ENCODE results near the gene PAK5. TPM values are rescaled to one million over a fixed set of nuclear protein-coding genes. Genes with fewer than 3 reads are reported as not detected.

PAK5 gene
- total and polyA plus RNA-seq, 4 donors = 0.03 to 0.51 (median 0.16) TPM

DNA sequence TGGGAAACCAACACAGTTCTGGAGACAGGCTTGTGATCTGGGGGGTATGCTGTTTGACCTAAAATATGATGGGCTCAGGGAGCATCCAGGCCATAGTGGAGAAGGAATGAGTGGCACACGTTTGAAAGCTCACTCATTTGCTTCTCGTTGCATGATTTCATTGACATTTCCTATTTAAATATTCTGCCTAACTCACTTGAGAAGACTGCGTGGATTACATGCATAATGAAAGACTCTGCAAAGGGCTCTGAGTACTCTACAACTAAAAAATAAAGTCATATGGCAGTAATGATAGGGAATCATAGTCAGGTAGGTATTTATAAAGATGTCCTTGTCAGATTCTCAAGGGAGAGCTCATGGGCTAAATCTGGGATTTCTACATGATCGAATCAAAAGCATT, 206.6 kb downstream of the PAK5 start:
- H3K9me3 ChIP-seq (ENCODE audit: control insufficient read depth in 4 of 4, insufficient read depth in 3 of 4, low read length in 3 of 4) = no peaks in the 10 kb centered on the region
- H3K4me3 ChIP-seq = no peak overlapping the region
- H3K4me1 ChIP-seq (ENCODE audit: control insufficient read depth in 5 of 5, insufficient read depth in 5 of 5, low read length in 5 of 5) = no peaks in the 10 kb centered on the region
- no peak overlapping the region for H3K9ac ChIP-seq (ENCODE audit: insufficient read depth in 1 of 2, low read length in 2 of 2)
- TF ChIP-seq, protein P1, sequence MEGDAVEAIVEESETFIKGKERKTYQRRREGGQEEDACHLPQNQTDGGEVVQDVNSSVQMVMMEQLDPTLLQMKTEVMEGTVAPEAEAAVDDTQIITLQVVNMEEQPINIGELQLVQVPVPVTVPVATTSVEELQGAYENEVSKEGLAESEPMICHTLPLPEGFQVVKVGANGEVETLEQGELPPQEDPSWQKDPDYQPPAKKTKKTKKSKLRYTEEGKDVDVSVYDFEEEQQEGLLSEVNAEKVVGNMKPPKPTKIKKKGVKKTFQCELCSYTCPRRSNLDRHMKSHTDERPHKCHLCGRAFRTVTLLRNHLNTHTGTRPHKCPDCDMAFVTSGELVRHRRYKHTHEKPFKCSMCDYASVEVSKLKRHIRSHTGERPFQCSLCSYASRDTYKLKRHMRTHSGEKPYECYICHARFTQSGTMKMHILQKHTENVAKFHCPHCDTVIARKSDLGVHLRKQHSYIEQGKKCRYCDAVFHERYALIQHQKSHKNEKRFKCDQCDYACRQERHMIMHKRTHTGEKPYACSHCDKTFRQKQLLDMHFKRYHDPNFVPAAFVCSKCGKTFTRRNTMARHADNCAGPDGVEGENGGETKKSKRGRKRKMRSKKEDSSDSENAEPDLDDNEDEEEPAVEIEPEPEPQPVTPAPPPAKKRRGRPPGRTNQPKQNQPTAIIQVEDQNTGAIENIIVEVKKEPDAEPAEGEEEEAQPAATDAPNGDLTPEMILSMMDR (IDR thresholded peaks at IDR 0.05; ENCODE audit: control extremely low read depth, extremely low read depth) = no peak
- H3K27me3 ChIP-seq (ENCODE audit: control insufficient read depth in 3 of 3, insufficient read depth in 3 of 3, low read length in 2 of 3) = no peaks in the 10 kb centered on the region
- DNase-seq (no peak), ATAC-seq (ENCODE audit: insufficient read depth, low FRiP score) (no peak)
- no peak overlapping the region for H3K27ac ChIP-seq (ENCODE audit: low read depth in 1 of 2, low read length in 1 of 2)
- 69 to 73% methylated on average over 4 of the region's 4 CpGs for WGBS, 2 donors
- no peaks in the 10 kb centered on the region for H3K36me3 ChIP-seq (ENCODE audit: control insufficient read depth in 4 of 4, insufficient read depth in 4 of 4, low read length in 4 of 4)

DNA sequence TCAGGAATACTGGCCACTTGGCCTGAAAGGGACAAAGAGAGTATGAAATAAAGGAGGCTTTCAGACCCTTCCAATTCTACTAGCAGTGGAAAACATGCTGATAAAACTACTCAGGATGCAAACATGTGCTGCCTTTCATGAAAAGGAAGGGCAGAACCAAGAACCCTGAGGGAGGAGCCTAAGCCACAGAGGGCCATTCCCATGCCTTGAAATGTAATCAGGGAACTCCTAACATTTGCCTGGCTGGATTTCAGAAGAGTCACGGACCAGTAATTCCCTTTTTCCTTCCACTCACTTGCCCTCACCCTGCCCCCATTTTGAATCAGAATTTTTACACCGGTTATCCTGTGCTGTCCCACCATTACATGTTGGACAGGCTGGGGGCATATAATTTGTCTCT, 208.3 kb downstream of the PAK5 start:
- no peak for DNase-seq
- WGBS, 2 donors = 60 to 75% methylated on average over 2 of the region's 2 CpGs
- TF ChIP-seq, protein P1 (IDR thresholded peaks at IDR 0.05; ENCODE audit: control extremely low read depth, extremely low read depth) = no peak
- no peaks in the 10 kb centered on the region for H3K4me1 ChIP-seq (ENCODE audit: control insufficient read depth in 5 of 5, insufficient read depth in 5 of 5, low read length in 5 of 5)
- no peaks in the 10 kb centered on the region for H3K9me3 ChIP-seq (ENCODE audit: control insufficient read depth in 4 of 4, insufficient read depth in 3 of 4, low read length in 3 of 4)
- no peaks in the 10 kb centered on the region for H3K27me3 ChIP-seq (ENCODE audit: control insufficient read depth in 3 of 3, insufficient read depth in 3 of 3, low read length in 2 of 3)
- H3K9ac ChIP-seq (ENCODE audit: insufficient read depth in 1 of 2, low read length in 2 of 2) = no peak overlapping the region
- H3K36me3 ChIP-seq (ENCODE audit: control insufficient read depth in 4 of 4, insufficient read depth in 4 of 4, low read length in 4 of 4) = no peaks in the 10 kb centered on the region
- ATAC-seq (ENCODE audit: insufficient read depth, low FRiP score) = no peak
- no peak overlapping the region for H3K4me3 ChIP-seq
- no peak overlapping the region for H3K27ac ChIP-seq (ENCODE audit: low read depth in 1 of 2, low read length in 1 of 2)

DNA sequence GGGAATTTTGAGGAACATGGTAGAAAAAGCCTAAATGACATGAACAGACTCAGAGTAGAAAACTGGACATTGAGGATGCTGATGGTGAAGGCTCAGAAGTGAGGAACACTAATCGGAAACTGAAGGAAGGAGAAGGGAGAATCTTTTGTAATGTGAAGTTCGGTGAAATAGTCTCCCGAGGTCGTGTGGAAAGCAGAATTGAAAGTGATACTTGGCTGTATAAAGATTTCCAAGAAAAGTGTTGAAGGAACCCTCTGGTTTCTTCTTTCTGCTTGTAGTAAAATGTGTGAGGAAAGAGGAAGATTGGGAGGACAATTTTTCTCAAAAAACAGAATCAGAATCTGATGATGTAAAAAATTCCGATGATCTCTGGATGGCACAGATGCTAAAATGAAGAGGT, 209.0 kb downstream of the PAK5 start:
- H3K27me3 ChIP-seq (ENCODE audit: control insufficient read depth in 3 of 3, insufficient read depth in 3 of 3, low read length in 2 of 3) = no peaks in the 10 kb centered on the region
- no peaks in the 10 kb centered on the region for H3K4me1 ChIP-seq (ENCODE audit: control insufficient read depth in 5 of 5, insufficient read depth in 5 of 5, low read length in 5 of 5)
- H3K9ac ChIP-seq (ENCODE audit: insufficient read depth in 1 of 2, low read length in 2 of 2) = no peak overlapping the region
- no peak overlapping the region for H3K27ac ChIP-seq (ENCODE audit: low read depth in 1 of 2, low read length in 1 of 2)
- H3K4me3 ChIP-seq = no peak overlapping the region
- ATAC-seq (ENCODE audit: insufficient read depth, low FRiP score) (no peak), DNase-seq (no peak)
- no peaks in the 10 kb centered on the region for H3K36me3 ChIP-seq (ENCODE audit: control insufficient read depth in 4 of 4, insufficient read depth in 4 of 4, low read length in 4 of 4)
- WGBS, 2 donors = 71 to 76% methylated on average over 5 of the region's 5 CpGs
- no peaks in the 10 kb centered on the region for H3K9me3 ChIP-seq (ENCODE audit: control insufficient read depth in 4 of 4, insufficient read depth in 3 of 4, low read length in 3 of 4)
- TF ChIP-seq, protein P1 (IDR thresholded peaks at IDR 0.05; ENCODE audit: control extremely low read depth, extremely low read depth) = no peak

DNA sequence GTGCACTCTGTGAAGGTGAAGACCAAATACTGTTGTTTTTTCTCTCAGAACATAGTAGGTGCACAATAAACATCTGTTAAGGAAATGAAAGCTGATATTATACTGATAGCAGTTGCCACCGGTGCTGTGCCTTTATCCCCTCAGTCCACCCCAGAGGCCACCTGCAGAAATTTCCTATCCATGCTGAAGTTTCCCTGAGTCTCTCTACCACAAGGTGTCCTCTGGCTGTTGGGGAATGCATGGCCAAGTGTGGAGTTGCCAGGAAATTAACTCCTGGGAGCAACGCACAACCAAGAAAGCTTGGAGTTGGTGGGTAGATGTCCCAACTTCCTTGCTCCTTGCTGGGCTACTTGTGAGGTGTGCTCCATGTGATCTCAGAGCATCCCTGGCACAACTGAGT, 210.3 kb downstream of the PAK5 start:
- TF ChIP-seq, protein P1 (IDR thresholded peaks at IDR 0.05; ENCODE audit: control extremely low read depth, extremely low read depth) = no peak
- Histone ChIP-seq H3K4me1 (ENCODE audit: control insufficient read depth in 5 of 5, insufficient read depth in 5 of 5, low read length in 5 of 5) (no peaks in the 10 kb centered on the region), H3K9me3 (ENCODE audit: control insufficient read depth in 4 of 4, insufficient read depth in 3 of 4, low read length in 3 of 4) (no peaks in the 10 kb centered on the region), H3K27me3 (ENCODE audit: control insufficient read depth in 3 of 3, insufficient read depth in 3 of 3, low read length in 2 of 3) (no peaks in the 10 kb centered on the region), H3K9ac (ENCODE audit: insufficient read depth in 1 of 2, low read length in 2 of 2) (no peak overlapping the region), H3K4me3 (no peak overlapping the region), H3K36me3 (ENCODE audit: control insufficient read depth in 4 of 4, insufficient read depth in 4 of 4, low read length in 4 of 4) (no peaks in the 10 kb centered on the region), H3K27ac (ENCODE audit: low read depth in 1 of 2, low read length in 1 of 2) (no peak overlapping the region)
- 81 to 82% methylated on average over 2 of the region's 2 CpGs for WGBS, 2 donors
- DNase-seq = no peak
- ATAC-seq (ENCODE audit: insufficient read depth, low FRiP score) = no peak
